ENCODE results near the gene BMP8A.
"Not testable (repeated sequence)": the region's sequence is repeated elsewhere in the genome, so short reads cannot be mapped to it uniquely, and the experiment has no call there.

The BMP8A gene

DNA sequence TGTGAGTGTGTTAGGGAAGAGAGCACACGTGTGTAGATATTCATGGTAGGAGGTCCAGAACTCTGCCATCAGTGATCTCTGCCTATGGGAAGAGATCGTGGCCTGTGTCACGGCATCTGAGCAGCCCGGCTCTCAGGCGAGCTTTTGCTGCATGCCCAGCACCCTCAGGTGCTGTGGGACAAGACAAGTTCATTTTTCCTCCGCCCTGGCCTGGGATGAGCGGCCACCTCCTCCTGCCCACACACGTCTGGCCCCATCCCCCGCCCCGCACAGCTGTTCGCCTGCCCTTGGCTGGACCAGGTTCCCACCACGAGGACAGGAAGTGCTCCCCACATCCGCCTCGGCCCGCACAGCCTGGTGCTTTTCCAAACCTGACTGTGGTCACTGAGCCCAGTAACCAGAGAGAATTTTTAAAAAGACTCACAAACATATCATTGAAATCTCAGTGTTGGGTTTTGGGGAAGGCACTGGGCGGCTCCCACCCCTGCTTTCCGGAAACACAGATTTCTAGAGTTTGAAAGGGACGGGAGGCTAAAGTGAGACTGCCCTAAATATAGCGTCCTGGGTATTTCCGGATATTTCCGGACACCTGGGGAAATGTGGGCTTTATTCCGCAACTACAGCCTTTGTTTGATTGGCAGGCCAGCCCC is 18.0 kb downstream of the BMP8A start:
- H3K4me3 ChIP-seq (ENCODE audit: low read depth, low read length), result no peak overlapping the region
- TF ChIP-seq, protein P1, sequence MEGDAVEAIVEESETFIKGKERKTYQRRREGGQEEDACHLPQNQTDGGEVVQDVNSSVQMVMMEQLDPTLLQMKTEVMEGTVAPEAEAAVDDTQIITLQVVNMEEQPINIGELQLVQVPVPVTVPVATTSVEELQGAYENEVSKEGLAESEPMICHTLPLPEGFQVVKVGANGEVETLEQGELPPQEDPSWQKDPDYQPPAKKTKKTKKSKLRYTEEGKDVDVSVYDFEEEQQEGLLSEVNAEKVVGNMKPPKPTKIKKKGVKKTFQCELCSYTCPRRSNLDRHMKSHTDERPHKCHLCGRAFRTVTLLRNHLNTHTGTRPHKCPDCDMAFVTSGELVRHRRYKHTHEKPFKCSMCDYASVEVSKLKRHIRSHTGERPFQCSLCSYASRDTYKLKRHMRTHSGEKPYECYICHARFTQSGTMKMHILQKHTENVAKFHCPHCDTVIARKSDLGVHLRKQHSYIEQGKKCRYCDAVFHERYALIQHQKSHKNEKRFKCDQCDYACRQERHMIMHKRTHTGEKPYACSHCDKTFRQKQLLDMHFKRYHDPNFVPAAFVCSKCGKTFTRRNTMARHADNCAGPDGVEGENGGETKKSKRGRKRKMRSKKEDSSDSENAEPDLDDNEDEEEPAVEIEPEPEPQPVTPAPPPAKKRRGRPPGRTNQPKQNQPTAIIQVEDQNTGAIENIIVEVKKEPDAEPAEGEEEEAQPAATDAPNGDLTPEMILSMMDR (IDR thresholded peaks at IDR 0.05; ENCODE audit: control insufficient read depth, extremely low read depth, insufficient read depth), result no peak
- no peak for DNase-seq (ENCODE audit: low read depth)

DNA sequence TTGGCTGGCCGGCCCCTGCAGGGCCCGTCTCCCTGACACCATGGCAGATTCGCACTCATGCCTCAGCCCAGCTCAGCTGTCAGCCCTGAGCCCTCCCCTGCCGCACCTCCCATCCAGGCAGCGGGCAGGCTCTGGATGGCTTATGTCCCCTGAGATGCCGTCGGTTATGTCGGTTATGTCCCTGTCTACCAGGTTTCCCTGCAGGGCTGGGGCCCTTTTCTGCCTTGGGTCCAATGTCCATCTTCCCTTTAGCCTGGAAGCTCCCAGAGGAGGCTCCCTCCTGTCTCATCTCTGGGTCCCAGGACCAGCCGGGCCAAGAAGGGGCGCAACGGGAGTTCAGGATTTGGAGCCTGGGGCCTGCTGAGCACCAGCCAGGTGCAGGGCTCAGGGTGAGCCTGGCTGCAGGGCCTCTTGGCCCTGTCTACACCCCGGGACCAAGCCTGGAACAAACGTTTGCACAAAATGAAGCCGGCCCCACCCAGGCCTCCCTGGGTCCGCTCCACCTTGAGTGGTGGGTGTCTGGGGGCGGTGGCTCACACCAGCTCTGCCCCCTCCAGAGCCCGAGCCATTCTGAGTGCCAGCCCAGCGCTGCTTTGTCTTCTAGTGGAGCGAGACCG is 19.2 kb downstream of the BMP8A start:
- H3K4me3 ChIP-seq (ENCODE audit: low read depth, low read length); DNase-seq (ENCODE audit: low read depth): not testable (repeated sequence)

DNA sequence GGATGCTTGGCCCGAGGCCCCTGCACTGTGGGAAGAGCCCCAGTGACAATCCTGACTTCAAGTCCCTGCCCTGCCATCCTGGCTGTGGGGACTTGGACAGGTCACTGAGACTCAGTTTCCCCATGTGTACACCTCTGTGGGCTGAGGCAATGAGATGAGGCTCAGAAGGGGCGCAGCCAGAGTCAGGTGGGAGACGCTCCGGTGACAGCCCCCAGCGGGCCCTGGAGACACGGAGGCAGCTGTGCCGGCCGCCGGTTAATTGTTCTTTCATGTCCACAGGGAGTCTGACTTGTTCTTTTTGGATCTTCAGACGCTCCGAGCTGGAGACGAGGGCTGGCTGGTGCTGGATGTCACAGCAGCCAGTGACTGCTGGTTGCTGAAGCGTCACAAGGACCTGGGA is 20.0 kb downstream of the BMP8A start:
- H3K4me3 ChIP-seq (ENCODE audit: low read depth, low read length); DNase-seq (ENCODE audit: low read depth): not testable (repeated sequence)

DNA sequence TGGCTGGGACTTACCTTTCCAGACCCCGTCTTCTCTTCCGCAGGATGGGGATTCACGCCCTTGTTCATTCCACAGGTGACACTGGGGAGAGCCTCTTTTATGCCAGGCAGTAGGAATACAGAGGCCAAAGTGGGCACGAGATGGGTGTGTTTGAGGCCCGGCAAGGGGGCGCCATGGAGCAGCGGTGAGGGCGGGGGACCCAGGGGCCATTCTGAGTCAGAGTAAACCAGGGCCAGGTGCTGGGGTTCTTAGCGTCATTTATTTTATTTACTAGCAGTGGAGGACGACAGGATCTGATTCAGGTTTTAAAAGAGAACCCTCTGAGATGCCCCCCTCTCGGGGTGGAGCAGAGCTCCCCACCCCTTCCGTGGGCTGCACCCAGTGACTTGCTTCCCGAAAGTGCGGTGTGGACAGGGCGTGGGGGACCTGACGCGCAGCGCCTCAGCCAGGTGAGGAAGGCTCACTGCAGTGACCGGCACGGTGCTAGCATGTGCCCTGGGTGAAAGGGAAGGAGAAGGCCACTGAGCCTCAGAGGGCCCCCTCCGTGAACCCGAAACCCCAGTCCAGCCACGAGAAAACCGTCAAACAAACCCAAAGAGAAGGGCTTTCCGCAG is 20.9 kb downstream of the BMP8A start:
- DNase-seq (ENCODE audit: low read depth); H3K4me3 ChIP-seq (ENCODE audit: low read depth, low read length): not testable (repeated sequence)

DNA sequence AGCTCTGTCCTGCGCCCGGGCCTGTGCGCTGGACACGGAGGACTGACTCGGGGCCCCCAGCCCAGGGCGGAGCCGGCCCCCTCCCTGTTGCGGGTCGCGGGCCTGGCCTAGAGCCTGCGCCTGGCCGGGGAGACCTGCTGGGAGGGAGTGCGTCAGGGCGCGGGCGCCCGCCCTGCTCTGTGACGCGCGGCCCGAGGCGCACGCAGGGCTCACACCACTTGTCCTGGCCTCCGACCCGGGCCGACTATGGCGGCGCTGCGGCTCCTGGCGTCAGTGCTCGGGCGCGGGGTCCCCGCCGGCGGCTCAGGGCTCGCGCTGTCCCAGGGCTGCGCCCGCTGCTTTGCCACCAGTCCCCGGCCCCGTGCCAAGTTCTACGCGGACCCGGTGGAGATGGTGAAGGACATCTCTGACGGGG is 23.3 kb downstream of the BMP8A start:
- not testable (repeated sequence) for H3K4me3 ChIP-seq (ENCODE audit: low read depth, low read length); DNase-seq (ENCODE audit: low read depth)

DNA sequence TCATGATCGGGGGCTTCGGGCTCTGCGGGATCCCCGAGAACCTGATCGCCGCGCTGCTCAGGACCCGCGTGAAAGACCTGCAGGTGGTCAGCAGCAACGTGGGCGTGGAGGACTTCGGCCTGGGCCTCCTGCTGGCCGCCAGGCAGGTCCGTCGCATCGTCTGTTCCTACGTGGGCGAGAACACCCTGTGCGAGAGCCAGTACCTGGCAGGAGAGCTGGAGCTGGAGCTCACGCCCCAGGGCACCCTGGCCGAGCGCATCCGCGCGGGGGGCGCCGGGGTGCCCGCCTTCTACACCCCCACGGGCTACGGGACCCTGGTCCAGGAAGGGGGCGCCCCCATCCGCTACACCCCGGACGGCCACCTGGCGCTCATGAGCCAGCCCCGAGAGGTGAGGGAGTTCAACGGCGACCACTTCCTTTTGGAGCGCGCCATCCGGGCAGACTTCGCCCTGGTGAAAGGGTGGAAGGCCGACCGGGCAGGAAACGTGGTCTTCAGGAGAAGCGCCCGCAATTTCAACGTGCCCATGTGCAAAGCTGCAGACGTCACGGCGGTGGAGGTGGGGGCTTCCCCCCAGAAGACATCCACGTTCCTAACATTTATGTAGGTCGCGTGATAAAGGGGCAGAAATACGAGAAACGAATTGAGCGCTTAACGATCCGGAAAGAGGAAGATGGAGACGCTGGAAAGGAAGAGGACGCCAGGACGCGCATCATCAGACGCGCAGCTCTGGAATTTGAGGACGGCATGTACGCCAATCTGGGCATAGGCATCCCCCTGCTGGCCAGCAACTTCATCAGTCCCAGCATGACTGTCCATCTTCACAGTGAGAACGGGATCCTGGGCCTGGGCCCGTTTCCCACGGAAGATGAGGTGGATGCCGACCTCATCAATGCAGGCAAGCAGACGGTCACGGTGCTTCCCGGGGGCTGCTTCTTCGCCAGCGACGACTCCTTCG is 24.0 kb downstream of the BMP8A start:
- H3K4me3 ChIP-seq (ENCODE audit: low read depth, low read length), result not testable (repeated sequence)

DNA sequence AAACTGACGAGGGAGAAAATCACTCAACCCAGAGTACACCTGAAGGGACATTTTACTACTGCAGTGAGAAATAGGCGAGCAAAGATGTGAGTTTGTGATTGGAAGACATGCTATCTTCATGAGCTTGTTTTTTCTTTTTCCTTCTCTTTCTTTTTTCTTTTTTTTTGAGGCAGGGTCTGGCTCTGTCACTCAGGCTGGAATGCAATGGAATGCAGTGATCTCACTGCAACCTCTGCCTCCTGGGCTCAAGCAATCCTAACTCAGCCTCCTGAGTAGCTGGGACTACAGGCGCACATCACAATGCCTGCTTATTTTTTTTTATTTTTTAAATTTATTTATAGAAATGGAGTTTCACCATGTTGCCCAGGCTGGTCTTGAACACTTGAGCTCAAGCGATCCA is 25.4 kb downstream of the BMP8A start:
- not testable (repeated sequence) for H3K4me3 ChIP-seq (ENCODE audit: low read depth, low read length); DNase-seq (ENCODE audit: low read depth)

More for the DNA sequence above, 24.0 kb downstream of the BMP8A start:
- not testable (repeated sequence) for DNase-seq (ENCODE audit: low read depth)

DNA sequence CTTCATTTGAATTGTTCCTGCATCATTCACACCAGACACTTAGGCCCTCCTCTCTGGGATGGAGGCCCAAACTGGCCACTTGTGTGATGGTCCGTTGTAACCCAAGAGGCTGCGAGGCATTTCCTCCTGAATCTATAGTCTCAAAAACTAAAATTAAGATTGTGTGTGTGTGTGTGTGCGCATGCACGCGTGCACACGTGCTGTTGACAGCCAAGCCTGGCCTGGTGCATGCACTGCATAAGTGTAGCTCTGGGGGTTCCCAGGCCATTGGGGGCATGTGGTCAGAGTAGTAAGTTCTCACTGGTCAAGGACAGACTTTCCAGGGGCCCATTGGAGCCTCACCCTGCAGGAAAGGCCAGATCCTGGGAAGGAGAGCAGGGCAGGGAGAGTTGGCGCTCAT is 26.5 kb downstream of the BMP8A start:
- not testable (repeated sequence) for DNase-seq (ENCODE audit: low read depth); H3K4me3 ChIP-seq (ENCODE audit: low read depth, low read length)

DNA sequence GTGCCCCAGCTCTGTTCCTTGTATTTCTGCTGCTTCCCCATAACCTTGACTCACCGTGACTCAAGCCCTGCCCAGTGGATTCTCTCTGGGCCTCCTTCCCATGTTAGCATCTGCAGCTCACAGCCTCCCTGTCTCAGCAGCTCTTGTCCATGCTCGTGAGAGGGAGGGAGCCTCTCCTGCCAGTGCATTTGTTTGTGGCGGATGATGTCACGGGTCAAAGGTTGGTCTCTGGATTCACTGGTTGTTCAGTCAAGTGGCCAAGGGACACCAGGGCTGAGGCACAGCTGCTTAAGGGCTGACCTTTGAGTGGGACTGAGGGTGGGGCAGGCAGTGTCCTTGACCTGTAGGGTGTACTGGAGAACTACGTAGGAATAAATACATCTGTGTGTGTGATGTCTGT is 27.9 kb downstream of the BMP8A start:
- not testable (repeated sequence) for DNase-seq (ENCODE audit: low read depth); H3K4me3 ChIP-seq (ENCODE audit: low read depth, low read length)

DNA sequence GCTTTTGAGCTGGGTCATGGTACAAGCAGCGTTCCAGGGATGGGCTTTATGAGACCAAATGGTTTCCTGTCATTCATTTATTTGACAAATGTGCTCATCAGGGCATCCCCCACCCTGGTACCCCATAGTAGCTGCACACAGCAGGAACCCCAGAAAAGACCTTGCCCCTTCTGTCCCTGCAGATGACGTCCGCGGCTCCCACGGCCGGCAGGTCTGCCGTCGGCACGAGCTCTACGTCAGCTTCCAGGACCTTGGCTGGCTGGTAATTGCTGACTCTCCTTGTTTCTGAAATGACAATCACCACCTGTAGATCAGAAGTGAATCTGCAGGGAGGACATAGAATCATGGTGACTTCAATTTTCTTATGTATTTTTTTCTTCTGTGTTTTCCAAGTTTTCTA is 30.8 kb downstream of the BMP8A start:
- not testable (repeated sequence) for H3K4me3 ChIP-seq (ENCODE audit: low read depth, low read length); DNase-seq (ENCODE audit: low read depth)

DNA sequence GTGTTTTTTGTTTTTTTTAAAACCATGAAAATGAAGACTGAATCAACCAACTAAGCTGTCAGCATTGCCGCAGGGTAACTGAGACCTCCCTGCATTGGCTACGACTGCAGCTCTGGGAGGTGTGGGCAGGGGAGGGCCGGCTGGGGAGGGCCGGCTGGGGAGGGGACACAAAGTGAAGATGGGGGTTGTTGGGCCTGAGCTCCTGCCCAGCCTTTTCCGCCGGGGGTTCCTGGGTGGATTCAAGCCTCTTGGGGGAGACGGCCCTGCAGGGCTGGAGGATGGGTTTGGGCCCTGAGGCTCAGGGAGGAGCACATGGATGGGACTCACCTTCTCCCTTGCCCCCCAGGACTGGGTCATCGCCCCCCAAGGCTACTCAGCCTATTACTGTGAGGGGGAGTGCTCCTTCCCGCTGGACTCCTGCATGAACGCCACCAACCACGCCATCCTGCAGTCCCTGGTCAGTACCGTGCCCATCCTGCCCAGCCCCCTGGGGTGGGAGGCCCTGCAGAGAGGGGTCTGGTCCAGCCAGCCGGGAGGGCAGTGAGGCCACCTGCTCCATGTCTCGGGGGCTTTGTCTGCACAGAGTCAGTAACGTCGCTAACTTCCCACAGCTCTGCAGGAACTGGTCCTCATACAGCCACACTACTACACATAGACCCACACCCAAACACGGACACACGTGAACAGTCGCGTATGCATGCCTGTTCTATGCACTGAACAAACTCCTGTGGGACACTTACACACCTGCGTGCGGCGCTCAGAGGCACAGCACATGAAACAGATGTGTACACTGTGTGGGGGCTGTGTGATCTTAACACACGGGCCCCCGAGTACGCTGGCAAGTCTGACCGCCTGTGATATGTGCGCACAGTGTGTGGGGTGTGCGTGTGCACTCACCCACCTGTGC is 31.5 kb downstream of the BMP8A start:
- H3K4me3 ChIP-seq (ENCODE audit: low read depth, low read length), result no peak overlapping the region
- TF ChIP-seq, protein P1 (IDR thresholded peaks at IDR 0.05; ENCODE audit: control insufficient read depth, extremely low read depth, insufficient read depth), result no peak
- no peak for DNase-seq (ENCODE audit: low read depth)

All from LNCaP clone FGC (cell line).